ENCODE measurements around the gene SAMD11.
A peak's percentile ranks its signal among the peaks of the same experiment; 100 is the strongest.
"Not testable (repeated sequence)": the region's sequence is repeated elsewhere in the genome, so short reads cannot be mapped to it uniquely, and the experiment has no call there.

Gene SAMD11, protein sequence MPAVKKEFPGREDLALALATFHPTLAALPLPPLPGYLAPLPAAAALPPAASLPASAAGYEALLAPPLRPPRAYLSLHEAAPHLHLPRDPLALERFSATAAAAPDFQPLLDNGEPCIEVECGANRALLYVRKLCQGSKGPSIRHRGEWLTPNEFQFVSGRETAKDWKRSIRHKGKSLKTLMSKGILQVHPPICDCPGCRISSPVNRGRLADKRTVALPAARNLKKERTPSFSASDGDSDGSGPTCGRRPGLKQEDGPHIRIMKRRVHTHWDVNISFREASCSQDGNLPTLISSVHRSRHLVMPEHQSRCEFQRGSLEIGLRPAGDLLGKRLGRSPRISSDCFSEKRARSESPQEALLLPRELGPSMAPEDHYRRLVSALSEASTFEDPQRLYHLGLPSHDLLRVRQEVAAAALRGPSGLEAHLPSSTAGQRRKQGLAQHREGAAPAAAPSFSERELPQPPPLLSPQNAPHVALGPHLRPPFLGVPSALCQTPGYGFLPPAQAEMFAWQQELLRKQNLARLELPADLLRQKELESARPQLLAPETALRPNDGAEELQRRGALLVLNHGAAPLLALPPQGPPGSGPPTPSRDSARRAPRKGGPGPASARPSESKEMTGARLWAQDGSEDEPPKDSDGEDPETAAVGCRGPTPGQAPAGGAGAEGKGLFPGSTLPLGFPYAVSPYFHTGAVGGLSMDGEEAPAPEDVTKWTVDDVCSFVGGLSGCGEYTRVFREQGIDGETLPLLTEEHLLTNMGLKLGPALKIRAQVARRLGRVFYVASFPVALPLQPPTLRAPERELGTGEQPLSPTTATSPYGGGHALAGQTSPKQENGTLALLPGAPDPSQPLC
- 0 to 0.97 (median 0.09) reads per million in 18 experiments for total RNA-seq

DNA sequence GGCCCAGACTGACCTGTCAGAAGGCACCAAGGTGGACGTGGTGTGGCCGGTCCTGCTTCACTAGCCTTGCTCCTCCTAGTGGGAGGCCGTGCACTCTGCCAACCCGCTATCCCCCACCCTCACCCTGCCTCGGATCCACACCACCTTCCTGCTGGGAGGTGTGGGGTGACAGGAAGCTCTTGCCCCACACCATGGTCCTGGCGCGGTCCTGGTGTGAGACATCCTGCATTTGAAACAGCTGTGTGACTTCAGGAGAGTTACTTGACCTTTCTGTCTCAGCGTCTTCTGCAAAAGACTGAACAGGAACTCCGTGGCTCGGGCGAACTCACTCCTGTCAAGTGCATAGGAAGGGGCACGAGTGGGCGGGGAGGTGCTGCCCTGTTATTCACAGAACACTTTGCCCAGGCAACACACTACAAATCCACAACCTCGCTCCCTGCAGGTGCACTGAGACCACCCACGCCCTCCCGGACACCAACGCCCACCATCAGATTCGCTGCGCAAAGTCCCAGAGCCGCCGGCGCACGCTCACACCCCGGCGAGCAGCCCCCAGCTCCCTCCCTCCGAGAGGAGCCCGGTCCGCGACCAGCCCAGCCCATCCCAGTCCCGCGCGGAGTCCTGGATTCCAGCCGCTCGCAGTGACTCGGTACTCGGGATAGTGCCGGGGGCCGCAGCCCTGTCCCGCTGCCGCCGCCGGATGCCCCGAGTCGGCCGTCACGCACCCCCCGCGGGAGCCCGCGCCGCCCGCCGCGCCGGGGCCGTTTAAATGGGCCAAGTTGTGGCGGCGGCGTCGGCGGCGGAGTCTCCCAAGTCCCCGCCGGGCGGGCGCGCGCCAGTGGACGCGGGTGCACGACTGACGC lies at the start of gene SAMD11:
SAMD11 (plus strand) TSS at position 793 of the 860 bp plus-strand sequence. CDS start 509 bp downstream, outside the sequence.
- DNase-seq: peak; percentile 64 to 74

DNA sequence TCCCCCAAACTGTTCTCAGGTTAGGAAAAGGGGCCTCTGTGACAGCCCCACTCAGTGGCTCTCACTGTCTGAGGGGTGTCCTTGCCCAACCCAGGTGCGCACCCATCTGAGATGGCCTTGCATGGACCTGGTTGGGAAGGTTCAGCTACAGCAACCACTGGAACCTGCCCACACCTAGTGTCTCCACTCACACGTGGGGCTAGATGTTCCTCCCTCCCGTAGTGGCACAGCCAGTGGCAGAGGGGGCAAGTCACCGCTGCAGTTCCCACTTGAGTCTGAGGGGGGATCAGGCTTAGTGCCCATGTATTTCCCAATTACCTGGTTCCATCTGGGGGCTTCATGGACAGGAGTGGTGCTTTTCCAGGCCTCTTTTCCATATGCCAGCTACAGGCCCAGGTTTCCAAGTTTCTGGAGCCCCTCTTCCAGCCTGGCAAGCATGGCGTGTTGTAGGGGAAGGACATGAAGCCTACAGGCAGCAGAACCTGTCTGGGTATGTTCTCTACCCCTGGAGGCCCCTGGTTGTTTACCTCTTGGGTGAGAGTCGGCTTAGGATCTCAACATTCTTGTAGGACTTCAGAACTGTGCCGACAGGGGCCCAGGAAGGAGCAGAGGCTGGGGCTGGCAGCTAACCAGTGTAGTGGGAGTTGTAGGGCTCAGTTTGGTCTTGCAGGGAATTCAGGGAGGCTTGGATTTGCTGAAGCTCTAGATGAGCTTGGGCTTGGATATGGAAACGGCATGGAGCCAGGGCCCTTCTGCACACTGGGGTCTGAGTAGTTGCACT lies 47.1 kb upstream of the SAMD11 start:
- not testable (repeated sequence) for DNase-seq

DNA sequence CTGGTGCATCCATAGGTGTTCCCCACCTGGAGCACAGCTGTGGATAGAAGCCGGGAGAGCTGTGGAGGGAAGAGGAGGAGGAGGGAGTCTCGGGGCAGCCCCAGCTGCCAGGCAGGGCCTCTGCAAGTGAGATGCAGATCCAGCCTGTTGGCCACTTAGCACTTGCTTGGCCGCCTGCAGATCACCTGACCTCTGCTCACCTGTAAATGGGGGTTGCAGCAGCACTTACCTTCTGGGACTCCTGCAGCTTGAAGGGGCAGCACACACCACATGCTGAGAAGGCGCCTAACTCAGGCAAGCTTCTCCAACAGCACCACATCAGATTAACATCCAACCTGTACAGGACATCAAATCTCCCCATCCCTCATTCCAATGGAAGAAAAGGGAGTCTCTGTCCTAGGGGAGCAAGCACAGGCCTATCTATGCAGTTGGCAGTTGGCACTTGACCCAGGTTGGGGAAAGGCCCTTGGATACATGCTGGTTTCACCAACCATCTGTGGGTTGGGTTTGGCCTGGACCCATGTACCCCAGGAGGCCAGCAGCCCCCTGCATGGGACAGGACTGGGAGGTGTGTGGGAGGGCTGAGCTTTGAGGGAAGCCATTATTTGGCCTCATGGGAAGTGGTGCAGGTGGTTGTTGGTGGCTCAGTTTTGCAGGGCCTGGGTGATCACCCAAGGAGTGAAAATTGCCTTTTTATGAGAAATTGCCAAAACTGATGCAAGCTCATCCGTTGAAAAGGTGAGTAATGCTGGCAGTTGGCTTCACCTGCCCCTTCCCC lies 46.3 kb upstream of the SAMD11 start:
- not testable (repeated sequence) for DNase-seq

DNA sequence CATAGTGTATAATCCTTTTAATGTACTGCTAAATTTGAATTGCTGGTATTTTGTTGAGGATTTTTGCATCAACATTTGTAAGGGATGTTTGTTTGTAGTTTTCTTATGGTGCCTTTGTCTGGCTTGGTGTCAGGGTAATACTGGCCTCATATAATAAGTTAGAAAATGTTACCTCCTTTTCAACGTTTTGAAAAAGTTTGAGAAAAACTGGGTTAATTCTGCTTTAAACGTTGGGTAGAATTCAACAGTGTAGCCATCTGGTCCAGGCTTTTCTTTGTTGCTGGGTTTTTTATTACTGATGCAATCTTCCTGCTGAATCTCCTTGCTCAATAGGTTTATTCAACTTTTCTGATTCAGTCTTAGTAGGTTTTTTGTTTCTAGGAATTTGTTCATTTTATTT lies 43.2 kb upstream of the SAMD11 start:
- not testable (repeated sequence) for DNase-seq

DNA sequence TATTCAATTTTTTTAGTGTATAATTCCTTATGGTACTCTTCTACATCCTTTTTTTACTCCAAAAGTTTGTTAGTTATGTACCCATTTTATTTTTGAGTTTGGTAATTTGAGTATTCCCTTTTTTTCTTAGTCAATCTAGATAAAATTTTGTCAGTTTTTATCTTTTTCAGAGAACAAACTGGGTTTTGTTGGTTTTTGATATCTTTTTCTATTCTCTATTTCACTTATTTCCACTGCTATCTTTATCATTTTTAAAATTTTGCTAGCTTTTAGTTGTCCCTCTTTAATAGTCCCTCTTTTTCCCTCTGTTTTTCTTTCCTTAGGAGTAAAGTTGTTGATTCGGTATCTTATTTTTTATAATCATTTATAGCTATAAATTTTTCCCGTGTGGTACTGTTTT lies 42.8 kb upstream of the SAMD11 start:
- DNase-seq: not testable (repeated sequence)

DNA sequence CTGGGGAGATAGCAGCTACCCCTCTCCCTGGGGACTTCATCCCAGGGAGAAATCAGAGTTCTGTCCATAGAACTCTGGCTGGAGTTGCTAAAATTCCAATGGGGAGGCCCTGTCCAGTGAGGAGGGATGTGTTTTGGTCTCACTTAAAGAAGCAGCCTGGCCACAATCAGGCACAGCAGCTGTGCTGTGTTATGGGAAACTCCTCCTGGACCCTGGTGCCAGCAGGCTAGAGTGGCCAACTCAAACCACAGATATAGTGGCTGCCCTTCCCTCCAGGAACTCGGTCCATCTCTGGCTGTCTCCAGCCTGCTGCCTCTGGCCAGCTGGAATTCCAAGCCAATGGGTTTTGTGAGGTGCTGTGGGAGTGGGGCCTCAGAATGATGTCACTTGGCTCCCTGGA lies 37.4 kb upstream of the SAMD11 start:
- DNase-seq: no peak

DNA sequence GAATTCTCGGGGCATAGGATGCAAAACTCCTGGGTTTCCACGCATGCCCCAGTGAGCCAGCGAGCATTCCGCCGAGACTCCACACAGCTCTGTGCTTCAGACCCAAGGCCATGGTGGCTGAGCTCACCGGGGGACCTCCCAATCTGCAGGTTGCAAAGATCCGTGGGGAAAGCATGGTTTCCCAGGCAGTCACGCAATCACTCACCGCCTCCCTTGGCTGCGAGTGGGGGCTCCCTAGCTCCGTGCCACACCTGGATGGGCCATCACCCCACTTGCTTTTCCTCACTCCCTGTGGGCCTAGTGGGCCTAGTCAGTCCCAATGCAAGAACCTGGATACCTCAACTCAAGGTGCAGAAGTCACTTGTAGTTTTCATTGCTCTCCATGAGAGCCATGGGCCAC lies 37.0 kb upstream of the SAMD11 start:
- no peak for DNase-seq

DNA sequence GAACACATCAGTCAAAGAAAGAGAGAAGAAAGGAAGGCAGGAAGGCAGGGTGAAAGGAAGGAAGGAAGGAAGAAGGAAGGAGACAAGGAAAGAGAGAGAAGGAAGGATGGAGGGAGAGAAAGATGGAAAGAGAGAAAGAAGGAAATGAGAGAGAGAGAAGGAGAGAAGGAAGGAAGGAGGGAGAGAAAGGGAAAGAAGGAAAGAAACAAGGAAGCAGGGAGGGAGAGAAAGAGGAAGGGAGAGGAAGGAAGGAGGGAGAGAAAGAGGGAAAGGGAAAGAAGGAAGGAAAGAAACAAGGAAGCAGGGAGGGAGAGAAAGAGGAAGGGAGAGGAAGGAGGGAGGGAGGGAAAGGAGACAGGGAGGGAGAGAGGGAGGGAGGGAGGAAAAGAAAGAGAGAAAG lies 35.4 kb upstream of the SAMD11 start:
- no peak for DNase-seq

DNA sequence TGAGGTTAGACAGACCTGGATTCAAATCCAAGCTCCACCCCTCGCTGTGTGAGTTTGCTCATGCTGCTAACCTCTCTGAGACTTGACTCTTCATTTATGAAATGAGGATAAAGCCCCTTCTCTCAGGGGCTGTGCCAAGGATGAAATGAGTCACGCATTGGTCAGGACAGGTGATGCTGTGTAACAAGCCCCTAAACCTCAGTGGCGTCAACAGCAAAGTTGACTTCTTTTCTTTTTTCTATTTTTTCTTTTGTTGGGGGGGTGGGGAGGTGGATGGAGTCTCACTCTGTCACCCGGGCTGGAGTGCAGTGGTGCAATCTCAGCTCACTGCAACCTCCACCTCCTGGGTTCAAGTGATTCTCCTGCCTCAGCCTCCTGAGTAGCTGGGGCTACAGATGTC lies 33.9 kb upstream of the SAMD11 start:
- not testable (repeated sequence) for DNase-seq

DNA sequence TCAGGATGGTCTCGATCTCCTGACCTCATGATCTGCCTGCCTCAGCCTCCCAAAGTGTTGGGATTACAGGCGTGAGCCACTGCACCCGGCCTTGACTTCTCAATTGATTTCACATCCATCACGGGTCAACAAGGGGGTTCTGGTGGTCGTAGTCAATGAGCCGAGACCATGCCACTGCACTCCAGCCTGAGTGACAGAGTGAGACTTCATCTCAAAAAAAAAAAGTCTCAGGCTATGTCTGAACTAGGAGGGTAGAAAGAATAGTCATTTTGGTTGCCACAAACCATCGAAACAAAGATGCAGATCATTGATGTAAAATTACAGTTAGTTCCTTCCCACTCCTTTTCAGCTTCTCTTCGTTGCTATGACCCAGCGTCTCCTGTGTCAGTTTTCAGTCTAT lies 33.5 kb upstream of the SAMD11 start:
- DNase-seq: not testable (repeated sequence)

DNA sequence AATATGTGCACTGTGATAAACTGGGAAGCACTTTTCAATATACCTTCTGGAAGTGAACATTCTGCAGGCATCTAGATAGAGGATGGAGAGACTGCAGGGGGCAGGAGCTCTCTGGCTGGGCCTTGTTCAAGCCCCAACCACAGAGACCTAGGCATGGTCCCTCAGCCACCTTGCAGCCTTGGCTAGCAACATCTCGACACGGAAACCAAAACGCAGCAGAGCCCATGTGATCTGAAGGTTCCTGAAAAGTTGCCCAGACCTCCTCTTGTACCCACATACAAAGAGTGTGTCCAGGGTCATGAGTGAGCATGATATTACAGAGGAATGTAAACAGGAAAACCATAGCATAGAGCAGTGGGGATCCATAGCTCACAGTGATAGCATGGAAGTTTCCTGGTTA lies 33.1 kb upstream of the SAMD11 start:
- DNase-seq: peak in 1 of 2 donors; percentile 27

DNA sequence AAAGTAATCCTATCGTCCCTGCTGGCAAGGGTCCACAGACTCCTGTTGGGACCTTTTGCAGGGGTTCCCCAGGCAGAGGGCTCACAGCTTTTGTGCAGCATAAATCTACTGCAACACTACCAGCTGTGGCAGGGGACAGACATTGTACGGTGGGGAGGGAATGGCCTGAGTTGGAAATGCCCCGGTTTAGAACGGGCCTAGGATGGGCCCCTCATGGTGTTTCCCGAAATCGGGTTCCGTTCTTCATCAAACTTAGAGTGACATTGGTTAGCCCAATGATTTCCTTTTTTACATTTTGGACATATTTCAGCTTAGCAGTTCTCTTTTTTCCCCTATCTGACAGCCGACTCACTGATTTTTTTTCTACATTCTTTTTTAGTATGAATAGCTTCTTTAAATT lies 26.5 kb upstream of the SAMD11 start:
- peak; percentile 8 to 40 for DNase-seq

DNA sequence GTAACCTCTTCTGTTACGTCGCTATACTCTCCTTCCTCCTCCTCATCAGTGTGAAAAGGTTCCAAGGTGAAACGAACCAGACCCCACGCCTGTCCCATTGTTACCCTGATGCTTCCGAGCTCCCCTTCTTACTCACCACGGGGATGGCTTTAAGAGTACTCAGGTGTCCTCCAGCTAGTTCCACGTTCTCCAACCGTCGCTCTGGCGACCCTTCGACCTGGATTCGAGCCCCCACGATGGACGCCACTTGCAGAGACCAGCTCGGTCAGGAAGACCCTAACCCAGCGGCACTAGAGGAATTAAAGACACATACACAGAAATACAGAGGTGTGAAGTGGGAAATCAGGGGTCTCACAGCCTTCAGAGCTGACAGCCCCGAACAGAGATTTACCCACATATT lies 25.8 kb upstream of the SAMD11 start:
- DNase-seq: not testable (repeated sequence)

DNA sequence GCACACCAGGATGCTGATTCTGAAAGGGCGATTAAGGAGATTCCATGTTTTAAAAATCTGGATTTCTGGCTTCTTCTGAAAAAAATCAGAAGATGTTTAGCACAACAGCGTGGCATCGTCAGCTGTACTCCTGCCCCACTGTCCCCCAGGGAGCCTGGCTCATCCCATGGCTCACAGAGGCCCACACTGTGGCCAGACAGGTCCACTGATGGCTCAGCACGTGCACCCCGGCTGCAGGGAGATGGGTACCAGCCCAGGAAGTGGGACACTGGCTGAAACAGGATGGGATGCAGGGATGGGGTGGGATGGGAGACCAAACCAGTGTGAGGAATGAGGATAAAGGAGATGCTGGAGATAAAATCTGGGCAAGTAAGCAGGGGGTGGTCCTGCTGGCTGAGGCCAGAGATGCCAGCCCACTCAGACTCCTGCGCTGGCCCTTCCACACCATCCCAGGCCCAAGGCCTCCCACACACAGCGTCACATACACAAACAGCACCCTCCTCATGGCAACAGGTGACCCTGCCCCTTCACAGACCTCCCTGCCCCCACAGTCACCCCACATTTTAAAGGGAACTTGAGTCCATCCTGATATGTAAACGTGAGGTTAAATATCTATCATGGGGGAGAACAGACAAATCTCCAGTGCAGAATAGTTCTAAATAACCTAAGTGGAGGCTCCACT lies 23.9 kb upstream of the SAMD11 start:
- DNase-seq: no peak

DNA sequence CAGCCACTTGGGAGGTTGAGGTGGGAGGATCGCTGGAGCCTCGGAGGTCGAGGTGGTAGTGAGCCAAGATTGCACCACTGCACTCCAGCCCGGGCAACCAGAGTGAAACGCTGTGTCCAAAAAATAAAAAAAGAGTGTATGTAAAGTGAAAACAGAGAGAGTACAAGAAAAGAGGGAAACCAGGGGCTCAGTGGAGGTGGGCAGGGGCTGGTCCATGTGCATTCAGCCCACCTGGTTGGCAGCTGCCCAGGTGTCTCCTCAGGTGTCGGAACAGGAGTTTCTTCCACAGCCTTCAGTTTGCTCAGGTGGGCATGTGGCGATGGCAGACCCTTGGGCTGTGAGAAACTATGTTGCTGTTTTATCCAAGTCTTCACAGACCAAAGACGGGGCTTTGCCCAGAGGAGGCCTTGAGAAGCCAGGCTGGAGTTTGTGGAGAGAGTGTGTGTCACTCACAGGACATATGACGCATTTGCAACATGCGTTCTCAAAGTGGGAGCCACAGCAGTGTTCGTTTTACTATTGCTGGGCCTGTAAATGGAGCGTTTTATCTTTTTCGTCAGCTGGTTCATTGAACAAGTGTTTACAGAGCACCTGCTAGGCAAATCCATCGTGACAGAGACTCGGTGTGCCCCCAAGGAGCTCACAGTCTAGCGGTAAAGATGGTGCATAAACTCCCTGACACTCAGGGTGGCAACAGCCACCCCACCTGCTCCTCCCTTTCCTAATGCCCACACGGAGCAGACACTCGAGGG lies 22.4 kb upstream of the SAMD11 start:
- DNase-seq: no peak

DNA sequence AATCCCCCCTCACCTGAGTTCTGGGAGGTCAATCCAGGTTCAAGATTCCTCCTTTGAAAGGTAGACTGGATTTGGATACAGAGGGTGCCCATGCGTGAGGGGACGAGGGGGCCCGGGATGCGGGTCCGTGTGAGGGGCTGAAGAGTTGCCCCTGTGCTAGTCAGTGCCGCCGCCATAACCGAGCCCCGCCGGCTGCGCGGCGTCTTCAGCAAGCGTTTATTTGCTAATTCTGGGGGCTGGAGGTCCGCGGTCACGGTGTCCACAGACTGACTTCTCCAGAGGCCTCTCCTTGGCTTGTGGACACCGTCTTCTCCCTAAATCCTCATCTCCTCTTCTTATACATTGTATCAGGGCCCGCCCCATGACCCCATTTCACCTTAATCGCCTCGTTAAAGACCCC lies 20.9 kb upstream of the SAMD11 start:
- DNase-seq: no peak

DNA sequence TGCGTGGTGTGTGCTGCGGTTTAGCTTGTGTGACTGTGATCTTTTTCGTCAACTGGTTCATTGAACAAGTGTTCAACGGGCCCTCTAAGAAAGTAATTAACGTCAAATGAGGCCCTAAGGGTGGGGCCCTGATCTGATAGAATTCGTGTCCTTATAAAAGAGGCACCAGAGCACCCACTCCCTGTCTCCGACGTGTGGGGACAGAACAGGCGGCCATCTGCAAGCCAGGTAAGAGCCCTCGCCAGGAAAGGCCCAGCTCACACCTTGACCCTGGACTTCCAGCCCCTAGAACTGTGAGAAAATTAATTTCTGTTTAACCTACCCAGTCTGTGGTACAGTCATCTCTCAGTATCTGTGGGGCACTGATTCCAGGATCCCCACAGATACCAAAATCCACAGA lies 20.4 kb upstream of the SAMD11 start:
- DNase-seq: no peak

DNA sequence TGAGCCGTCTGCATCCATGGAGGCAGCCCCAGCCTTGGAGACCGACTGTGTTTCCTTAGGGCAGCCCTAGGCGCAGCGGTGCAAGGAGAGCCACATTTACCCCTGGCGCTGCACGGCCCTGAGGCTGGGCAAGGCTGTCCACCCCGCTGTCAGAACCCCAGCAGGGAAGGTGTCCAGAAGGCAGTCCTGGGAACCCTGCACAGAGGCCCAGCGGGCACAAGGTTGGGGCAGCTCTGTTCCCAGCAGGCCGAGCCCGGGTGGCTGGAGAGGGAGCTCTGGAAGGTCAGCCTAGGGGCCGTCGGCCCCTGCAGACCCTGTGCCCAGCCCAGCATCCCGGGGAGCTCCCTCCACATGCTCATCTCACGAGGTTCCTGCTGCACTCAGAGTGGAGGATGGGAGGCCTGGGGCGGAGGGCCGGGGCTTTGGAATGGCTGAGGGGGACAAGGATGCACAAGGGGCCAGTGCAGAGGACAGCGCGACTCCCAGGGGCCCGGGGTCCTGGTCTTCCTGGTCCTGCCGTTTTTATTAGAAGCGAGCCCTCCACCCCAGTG lies 19.9 kb upstream of the SAMD11 start:
- DNase-seq: no peak

DNA sequence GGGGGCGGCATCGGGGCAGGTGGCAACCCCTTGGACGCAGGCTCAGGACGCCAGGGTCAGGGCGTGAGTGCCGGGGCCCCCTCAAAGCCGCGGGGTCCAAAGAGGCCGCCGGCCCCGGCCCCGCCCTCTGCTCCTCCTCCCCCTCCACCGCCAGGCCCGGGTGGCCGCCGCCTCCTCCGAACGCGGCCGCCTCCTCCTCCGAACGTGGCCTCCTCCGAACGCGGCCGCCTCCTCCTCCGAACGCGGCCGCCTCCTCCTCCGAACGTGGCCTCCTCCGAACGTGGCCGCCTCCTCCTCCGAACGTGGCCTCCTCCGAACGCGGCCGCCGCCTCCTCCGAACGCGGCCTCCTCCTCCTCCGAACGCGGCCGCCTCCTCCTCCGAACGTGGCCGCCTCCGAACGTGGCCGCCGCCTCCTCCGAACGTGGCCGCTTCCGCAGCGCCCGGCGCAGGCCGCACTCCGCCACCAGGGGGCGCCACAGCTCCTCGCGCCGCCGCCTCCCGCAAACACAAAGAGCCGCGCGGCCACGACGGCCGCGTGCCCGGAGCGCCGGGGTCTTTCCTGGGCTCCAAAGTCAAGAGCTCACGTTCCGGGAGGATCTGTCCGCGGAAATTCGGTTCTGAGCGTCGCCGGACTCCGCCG lies 19.3 kb upstream of the SAMD11 start:
- peak; percentile 71 to 73 for DNase-seq
